ENCODE measurements around the gene HAUS1. TPM values are rescaled to one million over a fixed set of nuclear protein-coding genes. Genes with fewer than 3 reads are reported as not detected.

Gene HAUS1
- total RNA-seq, 1 donor from 2014 or later = 57.0 TPM

DNA sequence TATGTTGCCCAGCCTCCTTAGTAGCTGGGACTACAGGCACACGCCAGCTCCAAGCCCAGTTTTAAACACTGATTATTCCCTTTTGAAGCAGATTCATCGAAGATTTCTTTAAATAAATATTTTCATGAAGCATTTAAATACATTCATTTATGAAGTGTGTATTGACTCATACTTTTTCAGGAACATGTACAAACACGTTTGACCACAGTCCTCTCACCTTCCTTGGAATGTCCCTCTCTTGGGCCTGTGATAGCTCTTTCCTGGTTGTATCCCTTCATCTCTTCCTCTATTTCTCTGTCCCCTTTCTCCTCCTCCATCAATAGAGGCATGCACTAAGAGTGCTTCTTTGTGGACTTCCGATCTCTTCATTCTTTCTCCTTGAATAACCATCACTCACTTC lies 34.7 kb upstream of the HAUS1 start:
- DNase-seq (ENCODE audit: low spot score, unreplicated experiment) = no peak
- TF ChIP-seq, protein P1, sequence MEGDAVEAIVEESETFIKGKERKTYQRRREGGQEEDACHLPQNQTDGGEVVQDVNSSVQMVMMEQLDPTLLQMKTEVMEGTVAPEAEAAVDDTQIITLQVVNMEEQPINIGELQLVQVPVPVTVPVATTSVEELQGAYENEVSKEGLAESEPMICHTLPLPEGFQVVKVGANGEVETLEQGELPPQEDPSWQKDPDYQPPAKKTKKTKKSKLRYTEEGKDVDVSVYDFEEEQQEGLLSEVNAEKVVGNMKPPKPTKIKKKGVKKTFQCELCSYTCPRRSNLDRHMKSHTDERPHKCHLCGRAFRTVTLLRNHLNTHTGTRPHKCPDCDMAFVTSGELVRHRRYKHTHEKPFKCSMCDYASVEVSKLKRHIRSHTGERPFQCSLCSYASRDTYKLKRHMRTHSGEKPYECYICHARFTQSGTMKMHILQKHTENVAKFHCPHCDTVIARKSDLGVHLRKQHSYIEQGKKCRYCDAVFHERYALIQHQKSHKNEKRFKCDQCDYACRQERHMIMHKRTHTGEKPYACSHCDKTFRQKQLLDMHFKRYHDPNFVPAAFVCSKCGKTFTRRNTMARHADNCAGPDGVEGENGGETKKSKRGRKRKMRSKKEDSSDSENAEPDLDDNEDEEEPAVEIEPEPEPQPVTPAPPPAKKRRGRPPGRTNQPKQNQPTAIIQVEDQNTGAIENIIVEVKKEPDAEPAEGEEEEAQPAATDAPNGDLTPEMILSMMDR (IDR thresholded peaks at IDR 0.05; ENCODE audit: unreplicated experiment) = no peak
- Mint-ChIP-seq H3K27ac (no peak overlapping the region), H3K9me3 (ENCODE audit: low read depth) (no peaks in the 10 kb centered on the region), H3K4me3 (ENCODE audit: low read depth) (no peak overlapping the region), H3K36me3 (ENCODE audit: insufficient read depth) (no peaks in the 10 kb centered on the region), H3K27me3 (peaks cover 10% of the 10 kb centered on the region), H3K4me1 (ENCODE audit: low read depth) (no peaks in the 10 kb centered on the region)

DNA sequence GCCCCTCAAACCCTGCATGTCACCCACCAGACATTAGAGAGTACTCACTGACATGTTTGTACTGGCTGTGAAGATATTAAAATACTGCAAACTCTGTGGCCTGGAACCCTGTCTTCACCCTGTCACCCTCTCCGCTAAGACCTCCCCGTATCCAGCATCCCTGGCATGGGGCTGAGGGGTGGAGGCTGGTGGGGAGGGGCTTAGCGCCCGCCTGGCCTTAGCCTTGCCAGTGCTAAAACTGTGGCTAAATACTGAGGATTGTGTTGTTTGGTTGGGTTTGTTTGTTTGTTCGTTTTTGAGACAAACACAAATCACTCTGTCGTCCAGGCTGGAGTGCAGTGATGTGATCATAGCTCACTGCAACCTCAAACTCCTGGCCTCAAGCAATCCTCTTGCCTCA lies 34.0 kb upstream of the HAUS1 start:
- H3K36me3 Mint-ChIP-seq (ENCODE audit: insufficient read depth) = no peaks in the 10 kb centered on the region
- no peak overlapping the region for H3K27ac Mint-ChIP-seq
- no peaks in the 10 kb centered on the region for H3K4me1 Mint-ChIP-seq (ENCODE audit: low read depth)
- H3K4me3 Mint-ChIP-seq (ENCODE audit: low read depth) = no peak overlapping the region
- no peaks in the 10 kb centered on the region for H3K9me3 Mint-ChIP-seq (ENCODE audit: low read depth)
- TF ChIP-seq, protein P1 (IDR thresholded peaks at IDR 0.05; ENCODE audit: unreplicated experiment) = no peak
- DNase-seq (ENCODE audit: low spot score, unreplicated experiment) = no peak
- H3K27me3 Mint-ChIP-seq = peaks cover 10% of the 10 kb centered on the region

DNA sequence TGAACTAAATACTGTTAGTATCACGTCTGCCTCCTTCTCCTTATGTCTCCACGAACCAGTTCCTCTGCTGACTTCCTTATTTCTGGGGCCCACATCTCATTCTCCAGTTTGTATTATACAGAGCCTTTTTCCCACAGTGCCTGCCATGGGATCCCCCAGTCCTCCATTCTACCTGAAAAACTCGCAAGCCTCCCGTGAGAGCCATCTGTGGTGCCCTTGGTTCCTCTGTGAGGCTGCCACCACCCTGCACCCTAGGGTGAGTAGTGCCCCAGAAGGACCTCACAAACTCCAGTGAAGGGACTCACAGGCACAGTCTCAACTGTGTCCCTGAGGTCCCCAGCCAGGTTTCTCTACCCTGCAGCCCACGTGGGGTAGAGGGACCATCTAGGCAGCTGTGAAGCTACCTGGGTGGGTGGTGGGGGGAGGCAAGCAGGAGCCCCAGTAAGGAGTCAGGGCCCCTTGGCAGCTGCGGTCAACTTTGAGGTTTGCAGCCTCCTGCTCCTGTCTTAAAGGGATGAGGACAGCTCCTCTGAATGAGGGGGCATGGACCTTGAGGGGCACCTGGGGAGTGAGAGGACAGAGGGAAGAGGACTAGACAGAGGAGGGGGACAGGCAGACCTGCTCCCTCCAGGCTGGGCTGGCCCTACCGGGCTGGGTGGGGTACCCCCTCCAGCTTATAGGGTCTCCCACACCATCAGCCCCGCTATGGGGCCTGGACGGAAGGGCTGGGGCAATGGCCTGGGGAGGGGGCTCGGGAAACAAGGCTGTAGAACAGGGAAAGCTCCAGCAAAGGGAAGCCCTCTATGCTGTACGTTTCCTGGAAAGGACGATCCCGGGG lies 33.2 kb upstream of the HAUS1 start:
- Mint-ChIP-seq H3K36me3 (ENCODE audit: insufficient read depth) (no peaks in the 10 kb centered on the region), H3K4me1 (ENCODE audit: low read depth) (no peaks in the 10 kb centered on the region), H3K4me3 (ENCODE audit: low read depth) (peak overlapping the region; percentile 67), H3K9me3 (ENCODE audit: low read depth) (no peaks in the 10 kb centered on the region), H3K27me3 (peaks cover 10% of the 10 kb centered on the region), H3K27ac (no peak overlapping the region)
- no peak for DNase-seq (ENCODE audit: low spot score, unreplicated experiment)
- TF ChIP-seq, protein P1 (IDR thresholded peaks at IDR 0.05; ENCODE audit: unreplicated experiment) = no peak

DNA sequence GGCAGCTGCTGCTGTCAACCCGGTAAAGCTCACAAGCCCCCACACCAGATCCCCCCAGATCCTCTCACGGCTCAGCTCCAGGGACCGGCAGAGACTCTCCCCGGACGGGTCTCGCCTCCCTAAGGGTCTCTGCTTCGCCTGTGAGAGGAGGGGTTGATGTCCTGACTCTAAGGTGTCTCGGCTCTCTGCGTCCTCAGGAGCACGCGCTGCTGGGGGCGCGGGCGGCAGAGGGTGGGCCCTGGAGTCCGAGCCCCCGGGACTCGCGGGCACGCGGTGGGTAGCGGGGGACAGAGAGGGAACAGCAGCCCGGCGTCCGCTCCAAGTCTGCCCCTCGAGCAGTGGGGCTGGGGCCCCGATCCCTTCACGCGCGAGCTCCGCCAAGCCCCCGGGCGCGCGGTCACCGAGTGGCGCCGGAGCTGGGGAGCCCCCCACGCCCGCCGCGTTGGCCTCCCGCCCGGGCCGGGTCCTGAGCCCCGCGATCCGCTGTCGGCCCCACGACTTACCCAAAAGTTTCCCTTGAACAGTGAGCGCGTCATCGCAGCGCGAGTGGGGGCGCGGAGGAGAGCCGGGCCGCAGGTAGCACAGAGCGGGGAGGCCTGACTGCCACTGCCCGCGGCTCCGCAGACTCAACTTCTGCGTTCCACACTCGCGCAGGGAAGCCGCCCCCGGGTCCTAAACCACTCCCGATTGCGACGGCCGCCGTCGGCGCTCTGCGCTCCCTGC lies 32.4 kb upstream of the HAUS1 start, which contains the start of gene PSTPIP2:
Gene PSTPIP2, minus strand, starts transcription at position 608 of the 723 bp plus-strand sequence. Its CDS starts 72 bp downstream, at position 536.
- Mint-ChIP-seq H3K27ac (peak within 1 kb of the TSS; percentile 77), H3K27me3 (peaks cover 10% of the 10 kb centered on the region), H3K4me1 (ENCODE audit: low read depth) (no peaks in the 10 kb centered on the region), H3K9me3 (ENCODE audit: low read depth) (no peaks in the 10 kb centered on the region), H3K4me3 (ENCODE audit: low read depth) (peak within 1 kb of the TSS; percentile 79), H3K36me3 (ENCODE audit: insufficient read depth) (peaks cover under 1% of the 10 kb centered on the region)
- TF ChIP-seq, protein P1 (IDR thresholded peaks at IDR 0.05; ENCODE audit: unreplicated experiment) = no peak
- peak; percentile 48 for DNase-seq (ENCODE audit: low spot score, unreplicated experiment)

DNA sequence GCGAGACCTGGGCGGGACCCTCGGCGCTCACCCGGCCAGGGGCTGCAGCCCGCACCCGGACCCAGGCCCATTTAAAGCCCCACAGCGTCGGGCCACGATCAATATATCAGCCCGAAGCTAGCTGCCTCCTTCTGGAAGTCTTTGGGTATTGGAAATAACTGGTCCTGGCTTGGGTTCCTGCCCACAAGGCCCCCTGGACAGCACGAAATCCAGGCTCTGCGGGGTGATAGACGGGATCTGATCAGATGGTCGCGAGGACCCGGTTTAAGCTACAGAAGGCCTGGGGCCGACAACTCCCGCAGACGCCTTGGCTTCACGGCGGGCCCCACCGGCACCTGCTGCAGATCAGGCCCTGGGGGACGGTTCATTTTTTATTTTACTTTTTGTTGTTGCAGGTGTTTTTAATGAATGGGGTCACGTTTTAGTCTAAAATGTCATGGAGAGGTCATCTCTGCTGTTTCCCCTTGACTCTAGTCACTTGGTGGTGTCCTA lies 31.8 kb upstream of the HAUS1 start:
- TF ChIP-seq, protein P1 (IDR thresholded peaks at IDR 0.05; ENCODE audit: unreplicated experiment) = peak; percentile 30
- H3K27ac Mint-ChIP-seq = peak overlapping the region; percentile 77
- H3K27me3 Mint-ChIP-seq = peaks cover 10% of the 10 kb centered on the region
- peak; percentile 12 for DNase-seq (ENCODE audit: low spot score, unreplicated experiment)
- H3K4me3 Mint-ChIP-seq (ENCODE audit: low read depth) = peak overlapping the region; percentile 79
- H3K9me3 Mint-ChIP-seq (ENCODE audit: low read depth) = no peaks in the 10 kb centered on the region
- H3K4me1 Mint-ChIP-seq (ENCODE audit: low read depth) = no peaks in the 10 kb centered on the region
- H3K36me3 Mint-ChIP-seq (ENCODE audit: insufficient read depth) = peaks cover 3% of the 10 kb centered on the region
